ENCODE data around the gene GINS1.
A peak's percentile ranks its signal among the peaks of the same experiment; 100 is the strongest.
"Not testable (repeated sequence)": the region's sequence is repeated elsewhere in the genome, so short reads cannot be mapped to it uniquely, and the experiment has no call there.

Gene GINS1

DNA sequence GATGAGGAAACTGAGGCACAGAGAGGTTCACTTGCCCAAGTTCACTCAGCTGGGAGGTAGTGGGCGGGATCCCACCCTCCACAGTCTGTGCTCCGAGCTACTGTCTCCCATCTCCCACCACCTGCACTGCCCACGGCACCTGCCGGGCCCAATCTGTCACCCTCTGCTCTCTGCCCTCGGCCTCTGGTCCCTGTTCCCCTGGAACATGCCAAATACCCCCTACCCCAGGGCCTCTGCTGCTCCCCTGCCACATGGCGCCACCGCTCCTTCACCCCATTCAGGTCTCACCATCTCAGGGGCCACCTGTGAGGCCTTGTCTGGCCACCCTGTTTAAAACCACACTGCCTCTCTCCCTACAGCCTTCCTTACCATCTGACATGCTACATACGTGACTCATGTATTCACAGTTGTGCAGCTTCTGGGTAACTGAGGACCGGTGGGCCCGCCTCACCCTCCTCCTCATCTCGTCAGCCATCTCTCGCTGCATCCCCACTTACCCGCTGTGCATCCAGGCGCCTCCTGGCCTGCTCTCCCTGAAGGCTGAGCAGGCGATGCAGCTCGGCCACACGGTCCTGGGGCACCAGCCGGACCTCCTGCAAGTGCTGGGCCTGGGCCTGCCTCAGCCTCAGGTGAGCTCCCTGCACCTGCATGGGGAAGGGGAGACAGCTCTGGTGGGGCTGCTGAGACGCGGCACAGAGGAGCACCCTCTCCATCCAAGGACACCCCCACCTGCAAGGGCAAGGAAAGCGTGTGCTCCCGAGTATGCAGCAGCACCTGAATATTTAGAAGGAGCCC lies 50.6 kb downstream of the GINS1 start:
- no peak for DNase-seq

DNA sequence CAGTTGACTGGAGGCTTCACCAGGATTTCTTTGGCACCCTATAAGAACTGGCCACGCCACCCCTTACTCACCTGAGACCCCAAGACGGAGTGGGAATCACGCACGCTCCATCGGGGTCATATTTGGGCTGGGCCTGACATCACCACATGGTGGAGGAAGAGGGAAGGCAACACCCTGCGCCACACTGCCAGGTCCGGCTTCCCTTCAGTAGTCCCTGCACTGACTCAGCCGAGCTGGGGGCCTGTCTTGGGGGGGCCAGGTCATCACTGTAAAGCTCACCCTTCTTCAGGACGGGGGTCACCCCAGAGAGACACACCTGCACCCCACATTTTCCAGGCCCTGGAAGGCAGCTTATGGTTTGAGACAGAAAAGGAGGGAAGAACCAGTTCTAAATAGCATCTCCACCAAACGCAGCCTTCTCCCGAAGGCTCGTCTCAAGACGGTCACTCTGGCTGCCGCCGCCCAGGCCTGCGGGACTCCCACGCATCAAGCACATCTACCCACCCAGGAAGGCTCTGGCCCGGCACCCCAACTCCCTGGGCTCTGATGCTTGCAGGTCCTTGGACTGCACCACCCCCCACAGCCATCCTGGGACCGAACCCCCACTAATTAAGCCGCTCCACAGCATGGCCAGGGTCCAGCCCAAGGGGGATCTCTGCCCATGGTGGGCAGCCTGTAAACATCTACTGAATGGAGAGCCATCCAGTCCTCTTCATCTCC lies 51.8 kb downstream of the GINS1 start:
- no peak for DNase-seq

DNA sequence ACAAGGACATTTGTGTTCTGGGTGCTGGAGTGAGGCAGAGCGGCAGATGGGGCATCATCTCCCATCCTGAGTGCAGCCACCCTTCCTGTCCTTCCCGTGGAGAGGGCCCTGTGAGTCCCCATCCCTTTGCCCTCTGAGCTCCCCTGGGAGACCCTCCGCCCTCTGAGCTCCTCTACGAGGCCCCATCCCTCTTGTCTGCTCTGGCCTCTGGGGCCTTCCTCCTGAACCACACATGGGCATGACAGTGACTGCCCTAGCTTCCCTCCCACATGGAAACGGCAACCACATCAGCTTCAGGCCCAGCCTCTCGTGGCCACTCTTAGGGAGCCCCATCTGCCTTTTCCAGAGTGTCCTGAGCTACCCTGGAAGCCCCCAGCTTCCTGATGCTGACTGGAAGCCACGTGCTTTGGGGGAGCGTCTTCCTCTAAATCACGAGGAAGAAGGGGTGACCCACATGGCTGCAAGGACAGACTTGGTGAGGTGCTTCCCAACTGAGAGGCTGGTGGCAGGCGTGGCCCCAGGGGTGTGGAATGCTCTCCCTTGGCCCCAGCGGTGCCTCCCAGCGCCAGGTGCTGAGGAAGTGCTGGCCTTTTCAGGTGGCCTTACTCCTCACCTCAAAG lies 52.6 kb downstream of the GINS1 start:
- DNase-seq: no peak

DNA sequence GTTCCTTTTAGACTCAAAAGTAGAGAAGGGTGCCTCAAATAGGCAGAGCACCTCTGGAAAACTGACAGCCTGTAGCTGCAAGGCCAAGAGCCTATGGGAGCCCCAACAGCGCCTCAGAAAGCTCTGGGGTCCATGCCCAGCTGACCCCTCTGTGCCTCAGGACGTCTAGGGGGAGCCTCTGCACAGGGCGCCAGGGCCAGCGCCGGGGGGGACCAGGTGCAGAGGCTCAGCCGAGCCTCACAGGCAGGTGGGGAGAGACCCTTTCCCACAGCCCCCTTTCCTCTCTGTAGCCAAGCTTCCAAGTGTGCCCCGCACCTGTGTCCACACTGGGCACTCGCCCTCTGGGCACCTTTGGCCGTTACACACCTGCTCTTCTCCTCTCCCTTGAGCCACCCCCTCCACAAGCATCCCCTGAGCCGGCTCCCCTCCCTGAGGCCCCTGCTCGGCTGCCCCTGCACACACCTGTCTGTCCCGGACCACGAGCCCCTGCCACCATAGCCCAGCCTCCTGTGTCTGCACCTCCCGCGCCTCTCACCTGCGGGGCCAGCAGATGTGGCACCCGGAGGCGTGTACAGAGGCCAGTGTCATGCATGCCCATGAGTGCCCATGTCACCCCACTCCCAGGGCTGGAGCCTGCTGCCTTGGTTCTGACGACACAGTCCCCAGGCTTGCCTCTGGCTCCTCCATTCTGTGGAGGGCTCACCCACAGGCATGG lies 53.2 kb downstream of the GINS1 start:
- DNase-seq: no peak

DNA sequence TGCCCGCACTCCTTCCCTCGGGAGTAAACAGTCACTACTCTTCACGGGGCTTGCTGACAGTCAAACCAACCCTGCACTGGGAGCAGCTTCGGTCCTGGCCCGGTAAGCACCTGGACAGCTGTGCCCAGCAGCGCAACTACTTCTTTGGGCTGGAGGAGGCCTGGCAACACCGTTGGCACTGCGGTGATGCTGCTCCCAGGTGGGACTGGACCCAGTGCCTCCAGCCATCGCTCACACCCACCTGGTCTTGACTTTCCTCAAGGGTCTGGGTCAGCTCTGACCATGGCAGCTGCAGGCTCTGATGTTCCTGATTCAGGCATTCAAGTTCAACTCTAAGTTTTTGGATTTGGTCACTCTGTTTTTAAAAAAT lies 53.8 kb downstream of the GINS1 start:
- DNase-seq: no peak

DNA sequence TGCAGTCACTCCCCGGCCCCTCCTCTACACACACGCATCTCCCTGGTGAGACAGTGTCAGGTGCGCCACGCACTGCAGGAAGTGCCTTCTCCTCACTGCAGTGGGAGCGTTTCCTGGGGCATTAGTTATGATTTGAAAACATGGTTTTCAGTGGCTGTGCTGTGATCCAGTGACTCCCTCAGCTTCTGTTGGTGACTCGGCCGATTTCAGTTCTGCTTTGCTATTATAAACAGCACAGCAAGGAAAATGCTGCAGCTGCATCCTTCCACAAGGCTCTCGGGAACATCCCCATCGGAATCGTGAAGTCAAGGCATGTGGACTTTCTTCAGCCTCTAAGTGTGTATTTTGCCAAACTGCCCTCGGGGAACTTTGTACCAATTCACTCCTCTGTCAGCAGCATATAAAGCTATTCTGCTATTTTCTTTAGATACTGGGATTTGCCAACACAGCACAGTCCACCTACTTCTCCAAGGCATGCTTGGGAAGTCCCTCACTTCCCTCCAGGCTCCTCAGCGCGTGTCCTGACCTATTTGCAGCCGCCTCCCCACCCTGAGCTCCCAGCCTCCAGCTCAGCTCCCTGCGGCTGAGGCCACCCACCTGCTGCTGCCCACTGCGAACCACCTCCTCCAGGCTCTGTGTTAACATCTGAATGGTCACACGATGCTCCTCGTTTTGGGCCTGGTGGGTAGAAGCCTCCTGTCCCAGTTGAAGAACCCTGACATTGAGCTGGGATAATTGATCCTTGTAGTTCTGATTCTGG lies 54.5 kb downstream of the GINS1 start:
- DNase-seq: no peak

DNA sequence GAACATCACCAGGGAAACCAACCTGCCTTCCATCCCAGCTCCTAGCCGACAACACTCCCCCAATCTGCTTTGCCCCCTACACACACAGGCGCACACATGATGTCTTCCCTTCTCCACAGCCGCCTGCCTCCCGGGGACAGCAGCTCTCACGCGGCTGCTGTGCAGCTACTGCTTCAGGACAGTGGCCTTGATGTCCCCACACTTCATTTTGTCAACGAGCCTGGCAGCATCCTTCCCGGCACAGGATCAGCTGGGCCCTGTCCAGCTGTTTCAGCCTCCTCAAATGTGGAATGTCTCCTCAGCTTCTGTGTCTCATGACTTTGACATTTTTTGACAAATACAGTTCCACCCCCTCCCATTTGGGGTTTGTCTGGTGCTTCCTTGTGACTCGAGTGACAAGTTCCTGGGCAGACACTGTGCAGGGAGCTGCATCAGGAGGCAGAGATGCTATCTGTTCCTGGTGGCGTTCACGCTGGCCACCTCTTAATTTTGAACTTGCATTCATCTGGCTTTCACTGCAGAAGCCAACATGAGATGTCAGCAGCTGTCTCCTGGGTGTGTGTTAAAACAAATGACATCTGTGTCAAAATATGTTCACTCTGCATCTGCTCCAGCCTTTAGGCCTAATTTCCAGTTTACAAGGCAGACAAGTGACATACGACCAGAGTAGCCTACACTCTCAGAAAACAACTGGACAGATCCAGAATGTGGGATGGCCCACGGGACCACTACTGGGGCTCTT lies 57.2 kb downstream of the GINS1 start:
- DNase-seq: no peak

DNA sequence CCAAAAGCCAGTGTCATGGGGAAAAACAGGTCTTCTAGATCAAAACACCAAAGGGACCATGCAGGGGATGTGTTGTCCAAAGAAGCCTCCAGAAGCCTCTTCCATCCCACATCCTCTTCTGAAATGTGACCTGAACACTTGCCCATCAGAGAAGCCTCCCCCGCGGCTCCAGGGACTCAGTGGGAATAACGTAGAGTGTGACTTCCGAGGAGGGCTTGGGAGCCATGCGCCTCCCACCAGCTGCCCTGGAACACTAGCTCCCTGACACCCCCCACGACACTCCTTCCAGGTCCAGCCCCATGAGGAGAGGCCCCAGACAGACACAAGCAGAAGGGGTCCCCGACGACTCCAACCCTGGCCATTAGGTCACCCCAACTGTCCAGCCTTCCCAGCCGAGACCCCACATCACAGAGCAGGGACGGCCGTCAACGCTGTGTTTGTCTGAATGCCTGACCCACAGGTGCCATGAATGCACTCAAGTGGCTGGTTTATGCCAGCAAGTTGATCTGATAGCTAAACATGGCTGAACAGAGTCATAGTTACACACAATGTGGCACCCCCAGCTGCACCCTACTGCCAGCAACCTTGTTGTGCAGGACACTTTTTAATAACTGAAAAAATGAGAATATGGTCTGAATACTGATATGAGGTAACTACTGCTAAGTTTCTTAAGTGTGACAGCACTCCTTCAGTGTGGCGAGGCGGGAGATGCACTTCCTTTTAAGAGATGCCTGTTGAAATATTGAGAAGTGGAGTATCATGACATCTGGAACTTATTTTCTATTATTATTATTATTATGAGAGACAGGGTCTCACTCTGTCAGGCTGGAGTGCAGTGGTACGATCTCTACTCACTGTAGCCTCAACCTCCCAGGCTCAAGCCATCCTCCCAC lies 58.0 kb downstream of the GINS1 start:
- no peak for DNase-seq

DNA sequence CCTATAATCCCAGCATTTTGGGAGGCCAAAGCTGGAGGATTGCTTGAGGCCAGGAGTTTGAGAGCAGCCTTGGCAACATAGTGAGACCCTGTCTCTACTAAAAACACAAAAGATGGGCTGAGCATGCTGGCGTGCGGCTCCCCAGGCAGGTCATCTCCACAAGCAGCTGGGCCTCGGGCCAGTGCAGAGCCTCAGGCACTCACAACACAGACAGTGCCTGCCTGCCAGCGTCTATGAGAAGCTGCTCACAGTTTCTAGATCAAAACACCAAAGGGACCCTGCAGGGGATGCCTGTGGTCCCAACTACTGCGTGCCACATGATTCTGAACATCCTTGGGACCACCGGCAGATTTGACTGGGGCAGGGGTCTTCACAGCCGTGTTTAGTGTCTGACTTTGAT lies 59.4 kb downstream of the GINS1 start:
- no peak for DNase-seq

DNA sequence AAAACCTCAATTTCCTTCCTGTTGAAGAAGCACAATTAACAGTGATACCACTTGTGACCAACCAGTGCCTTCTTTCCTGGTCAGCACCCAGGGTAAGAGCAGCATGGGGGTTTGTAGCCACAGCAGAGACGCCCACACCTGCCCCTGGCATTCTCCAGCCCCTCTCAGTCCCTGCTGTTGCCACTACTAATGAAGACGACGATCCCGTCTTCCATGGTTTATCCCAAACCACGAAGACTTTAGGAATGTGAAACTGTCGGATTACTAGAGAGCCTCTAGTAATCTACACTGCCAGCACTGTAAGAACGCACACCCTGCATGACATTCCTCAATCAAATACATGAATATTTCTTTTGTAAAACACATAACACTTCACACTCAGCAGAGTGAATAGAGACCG lies 60.0 kb downstream of the GINS1 start:
- no peak for DNase-seq

DNA sequence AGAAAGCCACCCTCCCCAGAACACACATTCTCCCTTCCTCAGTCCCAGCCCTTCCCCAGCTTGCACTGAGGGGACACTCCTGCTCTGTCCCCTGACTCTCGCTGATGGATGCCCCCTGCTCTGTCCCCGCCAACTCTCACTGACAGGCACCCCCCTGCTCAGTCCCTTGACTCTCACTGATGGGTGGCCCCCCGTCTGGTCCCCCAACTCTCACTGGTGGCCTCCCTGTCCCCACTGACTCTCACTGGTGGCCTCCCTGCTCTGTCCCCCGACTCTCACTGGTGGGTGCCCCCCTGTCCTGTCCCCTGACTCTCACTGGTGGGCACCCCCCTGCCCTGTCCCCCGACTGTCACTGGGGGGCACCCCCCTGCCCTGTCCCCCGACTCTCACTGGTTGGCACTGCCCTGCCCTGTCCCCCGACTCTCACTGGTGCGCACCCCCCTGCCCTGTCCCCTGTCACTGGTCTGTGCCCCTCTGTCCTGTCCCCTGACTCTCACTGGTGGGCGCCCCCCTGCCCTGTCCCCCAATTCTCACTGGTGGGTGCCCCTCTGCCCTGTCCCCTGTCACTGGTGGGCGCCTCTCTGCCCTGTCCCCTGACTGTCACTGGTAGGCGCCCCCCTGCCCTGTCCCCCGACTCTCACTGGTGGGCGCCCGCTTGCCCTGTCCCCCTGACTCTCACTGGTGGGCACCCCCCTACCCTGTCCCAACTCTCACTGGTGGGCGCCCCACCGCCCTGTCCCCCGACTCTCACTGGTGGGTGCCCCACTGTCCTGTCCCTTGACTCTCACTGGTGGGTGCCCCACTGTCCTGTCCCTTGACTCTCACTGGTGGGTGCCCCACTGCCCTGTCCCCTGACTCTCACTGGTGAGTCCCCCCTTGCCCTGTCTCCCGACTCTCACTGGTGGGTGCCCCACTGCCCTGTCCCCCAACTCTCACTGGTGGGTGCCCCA lies 60.9 kb downstream of the GINS1 start:
- no peak for DNase-seq

DNA sequence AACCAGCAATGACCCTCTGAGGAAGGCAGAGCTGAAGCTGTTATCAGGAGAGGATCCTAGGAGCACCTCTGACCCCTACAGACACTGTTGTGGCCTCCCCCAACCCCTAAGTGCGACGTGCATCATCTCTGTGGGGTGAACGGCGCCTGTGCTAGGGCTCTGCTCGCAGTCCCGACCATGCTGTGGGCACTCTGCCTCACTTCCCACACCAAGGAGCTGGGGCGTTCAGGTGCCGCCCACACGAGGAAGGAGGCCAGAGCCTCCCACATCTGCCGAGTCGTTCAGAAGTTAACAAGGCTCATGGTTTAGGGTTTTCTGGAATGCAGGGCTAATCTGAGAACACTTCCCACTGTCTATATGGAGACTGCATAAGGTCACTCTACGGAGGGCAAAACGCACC lies 62.1 kb downstream of the GINS1 start:
- no peak for DNase-seq

DNA sequence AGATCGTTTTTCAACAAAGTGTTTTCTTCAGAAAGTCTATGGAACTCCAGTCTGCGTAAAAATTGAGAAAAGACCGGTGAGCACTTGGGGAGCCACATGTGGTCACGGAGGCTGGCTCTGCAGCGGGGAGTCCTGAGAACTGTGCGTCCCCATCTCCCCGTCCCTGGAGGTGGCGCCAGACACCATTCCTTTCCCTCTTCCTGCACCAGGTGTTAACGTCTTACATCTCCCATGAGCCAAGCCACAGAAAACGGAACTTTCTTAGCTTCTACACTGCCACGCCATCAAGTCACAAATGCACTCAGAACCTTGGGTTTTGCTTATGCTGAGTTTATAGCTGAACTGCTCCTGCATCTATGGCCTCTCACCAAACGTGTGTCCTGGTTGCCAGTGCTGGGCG lies 62.6 kb downstream of the GINS1 start:
- peak; percentile 39 for DNase-seq

DNA sequence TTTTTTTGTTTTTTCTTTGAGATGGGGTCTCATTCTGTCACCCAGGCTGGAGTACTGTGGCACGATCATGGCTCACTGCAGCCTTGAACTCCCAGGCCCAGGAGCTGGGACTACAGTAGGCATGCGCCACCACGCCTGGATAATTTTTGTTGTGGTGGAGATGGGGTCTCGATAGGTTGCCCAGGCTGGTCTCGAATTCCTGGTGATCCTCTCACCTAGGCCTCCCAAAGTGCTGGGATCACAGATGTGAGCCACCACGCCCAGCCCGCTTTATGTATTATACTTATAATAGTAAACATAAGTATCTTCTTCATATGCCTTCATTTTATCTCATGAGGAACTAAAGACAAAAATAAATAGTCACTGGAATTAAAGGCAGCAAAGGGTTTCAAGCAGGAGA lies 63.5 kb downstream of the GINS1 start:
- DNase-seq: no peak

DNA sequence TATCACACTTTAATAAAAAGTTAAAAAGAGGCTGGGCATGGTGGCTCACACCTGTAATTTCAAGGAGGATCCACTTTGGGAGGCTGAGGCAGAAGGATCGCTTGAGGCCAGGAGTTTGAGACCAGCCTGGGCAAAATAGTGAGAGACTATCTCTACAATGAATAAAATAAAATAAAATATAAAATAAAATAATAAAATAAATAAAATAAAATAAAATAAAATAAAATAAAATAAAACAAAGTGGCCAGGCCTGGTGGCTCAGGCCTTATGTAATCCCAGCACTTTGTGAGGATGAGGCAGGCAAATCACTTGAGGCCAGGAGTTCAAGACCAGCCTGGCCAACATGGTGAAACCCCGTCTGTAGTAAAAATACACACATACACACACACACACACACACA lies 65.8 kb downstream of the GINS1 start:
- DNase-seq: not testable (repeated sequence)

DNA sequence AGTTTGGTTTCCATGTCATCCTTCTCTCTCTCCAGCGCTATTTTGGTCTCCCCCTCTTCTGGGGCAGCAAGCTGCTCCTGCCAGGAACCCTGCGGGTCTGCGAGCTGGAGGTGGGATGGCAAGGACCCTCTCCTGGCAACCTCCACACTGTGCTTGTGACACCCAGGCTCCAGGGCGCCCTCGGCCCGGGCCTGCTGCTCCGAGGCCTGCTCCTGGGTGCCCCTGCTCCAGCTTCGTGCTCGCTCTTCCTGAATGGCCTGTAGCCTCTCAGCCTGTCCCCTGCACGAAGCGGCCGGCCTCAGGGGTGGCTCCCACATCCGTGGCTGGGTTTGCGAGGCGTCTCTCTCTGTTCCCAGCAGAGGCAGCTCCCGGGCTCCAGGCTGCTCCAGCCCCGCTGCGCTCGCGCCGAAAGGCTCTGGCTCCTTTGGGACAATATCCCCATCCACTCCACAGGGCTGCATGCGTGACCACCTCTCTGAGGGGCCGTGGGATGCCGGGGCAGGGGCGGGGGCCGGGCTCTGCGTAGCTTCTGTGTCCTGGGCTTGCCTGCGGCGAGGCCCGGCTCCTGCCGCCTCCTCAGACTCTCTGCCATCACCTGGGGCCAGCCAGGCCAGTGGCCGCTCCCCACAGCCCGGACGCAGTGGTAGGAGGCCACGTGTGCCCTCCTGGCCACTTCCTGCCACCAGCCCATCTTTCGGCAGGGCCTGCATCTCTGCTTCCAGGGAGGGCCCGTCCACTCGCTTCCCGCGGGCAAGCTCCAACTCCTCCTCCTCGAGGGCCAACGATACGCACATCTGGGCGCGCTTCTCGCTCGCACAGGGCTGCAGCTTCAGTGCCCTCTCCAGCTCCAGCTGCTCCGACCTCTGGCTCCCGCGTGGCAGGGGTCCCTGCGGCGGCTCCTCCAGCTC lies 68.9 kb downstream of the GINS1 start:
- no peak for DNase-seq

DNA sequence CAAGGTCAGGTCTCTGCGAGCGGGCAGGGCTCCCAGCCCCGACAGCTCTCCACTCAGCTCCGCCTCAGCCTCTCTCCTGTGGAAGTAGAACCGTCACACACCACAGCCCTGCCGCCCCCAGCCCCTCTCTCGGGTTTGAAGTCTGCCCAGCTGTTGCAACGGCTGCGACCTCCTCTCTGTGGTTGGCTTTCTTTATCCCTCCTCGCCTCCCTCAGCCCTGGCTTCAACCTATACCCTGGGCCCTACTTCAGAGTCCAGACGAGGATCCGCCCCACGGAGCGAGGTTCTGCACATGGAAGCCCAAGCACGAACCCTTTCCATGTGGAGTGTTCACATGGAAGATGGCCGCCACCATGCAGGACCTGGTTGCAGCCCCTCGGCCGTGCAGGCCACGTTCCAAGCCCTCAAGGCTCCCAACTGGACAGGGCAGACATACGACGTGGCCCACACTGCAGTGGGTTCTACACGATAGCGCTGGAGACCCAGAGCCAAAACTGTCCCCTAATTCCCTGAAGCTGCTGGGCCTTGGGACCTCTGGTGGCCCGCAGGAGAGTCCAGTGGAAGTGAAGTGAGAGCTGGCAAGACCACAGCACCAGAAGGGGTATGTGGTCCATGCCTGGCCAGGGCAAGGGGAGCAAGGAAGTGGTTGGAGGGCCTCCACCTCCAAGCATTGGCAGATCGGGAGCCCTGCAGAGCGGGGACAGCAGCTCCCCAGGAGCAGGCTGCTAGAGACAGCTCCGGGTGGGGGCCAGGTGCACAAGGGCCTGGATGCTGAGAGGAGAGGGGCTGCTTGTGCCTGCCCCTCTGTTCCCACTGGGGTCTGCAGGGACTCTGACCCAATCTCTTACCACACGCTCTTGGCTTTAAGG lies 69.8 kb downstream of the GINS1 start:
- DNase-seq: no peak
